ENCODE measurements around the gene GABRP. TPM values are rescaled to one million over a fixed set of nuclear protein-coding genes. Genes with fewer than 3 reads are reported as not detected.
"Not testable (repeated sequence)": the region's sequence is repeated elsewhere in the genome, so short reads cannot be mapped to it uniquely, and the experiment has no call there.

GABRP gene
- total RNA-seq, 1 experiment from 2014 or later, result not detected

- no peaks in the 10 kb centered on the region for H3K4me1 ChIP-seq (ENCODE audit: control insufficient read depth, insufficient read depth, low read length)
- ATAC-seq, result no peak
- H3K27ac ChIP-seq (ENCODE audit: low read length), result no peak overlapping the region
- BruUV-seq (replicated peaks), result no TSS peak
- ChIA-PET POLR2A (no interaction called here), CTCF (no interaction called here)
- DNase-seq (ENCODE audit: low read depth, low spot score), result no peak
- H3K4me3 ChIP-seq (ENCODE audit: low read depth in 2 of 2, low read length in 2 of 2), result no peak overlapping the region
- TF ChIP-seq TCF7L2 (IDR thresholded peaks at IDR 0.05; ENCODE audit: low read depth, low read length), result no peak
- TF ChIP-seq SIN3A (IDR thresholded peaks at IDR 0.05; ENCODE audit: borderline replicate concordance, insufficient read depth, low read depth, low read length), result no peak
- no peaks in the 10 kb centered on the region for H3K9me3 ChIP-seq (ENCODE audit: control insufficient read depth, insufficient read depth, low read depth, low read length)
- intact Hi-C loops (cut with micrococcal nuclease; ENCODE audit: unreplicated experiment) (no loop called here), in situ Hi-C loops (cut with HindIII; ENCODE audit: low pct_unique_long_range_greater_than_20kb, low sequenced_read_pairs) (no loop called here)
- 0 out of 2 replicates have a peak, but pooled peaks cover 2% of the 10 kb centered on the region for H3K27me3 ChIP-seq (ENCODE audit: control insufficient read depth, insufficient read depth, low read length)
- no peaks in the 10 kb centered on the region for H3K36me3 ChIP-seq (ENCODE audit: control insufficient read depth, insufficient read depth, low read length)
These were observed 42.6 kb downstream of the GABRP start for GRCh38 chr5:170826117-170826516.

DNA sequence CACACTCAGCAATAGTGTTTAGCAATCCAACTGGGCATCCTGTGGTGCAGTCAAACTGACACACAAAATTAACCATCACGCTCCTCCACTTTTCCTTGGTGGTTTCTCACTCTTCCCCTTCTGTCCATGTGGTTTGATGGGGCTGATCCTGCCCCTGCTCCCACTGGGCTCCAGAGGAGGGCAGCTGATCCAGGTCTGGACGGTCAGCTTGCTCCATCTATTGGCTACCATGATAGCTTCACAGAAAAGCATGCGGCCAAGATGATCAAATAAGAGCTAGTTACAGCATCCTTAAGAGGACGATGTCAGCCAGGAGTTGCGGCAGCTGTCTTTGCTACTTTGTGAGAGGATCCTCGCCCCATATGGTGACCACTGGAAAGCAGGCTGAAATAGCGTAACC lies 48.7 kb downstream of the GABRP start:
- no peak overlapping the region for H3K27ac ChIP-seq (ENCODE audit: low read length)
- intact Hi-C loops (cut with micrococcal nuclease; ENCODE audit: unreplicated experiment) (no loop called here), in situ Hi-C loops (cut with HindIII; ENCODE audit: low pct_unique_long_range_greater_than_20kb, low sequenced_read_pairs) (no loop called here)
- POLR2A ChIA-PET, result no interaction called here
- H3K4me3 ChIP-seq (ENCODE audit: low read depth in 2 of 2, low read length in 2 of 2), result no peak overlapping the region
- BruUV-seq (replicated peaks), result no TSS peak
- H3K36me3 ChIP-seq (ENCODE audit: control insufficient read depth, insufficient read depth, low read length), result no peaks in the 10 kb centered on the region
- TF ChIP-seq REST (IDR thresholded peaks at IDR 0.05; ENCODE audit: insufficient read depth in 1 of 2, low read depth in 2 of 2, low read length in 1 of 2), result no peak
- TF ChIP-seq TCF7L2 (IDR thresholded peaks at IDR 0.05; ENCODE audit: low read depth, low read length), result no peak
- TF ChIP-seq SIN3A (IDR thresholded peaks at IDR 0.05; ENCODE audit: borderline replicate concordance, insufficient read depth, low read depth, low read length), result no peak
- no peak for TF ChIP-seq POLR2AphosphoS5 (IDR thresholded peaks at IDR 0.05; ENCODE audit: low read depth, low read length)
- TF ChIP-seq, protein P1, sequence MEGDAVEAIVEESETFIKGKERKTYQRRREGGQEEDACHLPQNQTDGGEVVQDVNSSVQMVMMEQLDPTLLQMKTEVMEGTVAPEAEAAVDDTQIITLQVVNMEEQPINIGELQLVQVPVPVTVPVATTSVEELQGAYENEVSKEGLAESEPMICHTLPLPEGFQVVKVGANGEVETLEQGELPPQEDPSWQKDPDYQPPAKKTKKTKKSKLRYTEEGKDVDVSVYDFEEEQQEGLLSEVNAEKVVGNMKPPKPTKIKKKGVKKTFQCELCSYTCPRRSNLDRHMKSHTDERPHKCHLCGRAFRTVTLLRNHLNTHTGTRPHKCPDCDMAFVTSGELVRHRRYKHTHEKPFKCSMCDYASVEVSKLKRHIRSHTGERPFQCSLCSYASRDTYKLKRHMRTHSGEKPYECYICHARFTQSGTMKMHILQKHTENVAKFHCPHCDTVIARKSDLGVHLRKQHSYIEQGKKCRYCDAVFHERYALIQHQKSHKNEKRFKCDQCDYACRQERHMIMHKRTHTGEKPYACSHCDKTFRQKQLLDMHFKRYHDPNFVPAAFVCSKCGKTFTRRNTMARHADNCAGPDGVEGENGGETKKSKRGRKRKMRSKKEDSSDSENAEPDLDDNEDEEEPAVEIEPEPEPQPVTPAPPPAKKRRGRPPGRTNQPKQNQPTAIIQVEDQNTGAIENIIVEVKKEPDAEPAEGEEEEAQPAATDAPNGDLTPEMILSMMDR (IDR thresholded peaks at IDR 0.05), result no peak
- H3K9me3 ChIP-seq (ENCODE audit: control insufficient read depth, insufficient read depth, low read depth, low read length), result no peaks in the 10 kb centered on the region
- H3K27me3 ChIP-seq (ENCODE audit: control insufficient read depth, insufficient read depth, low read length), result no peaks in the 10 kb centered on the region
- DNase-seq (ENCODE audit: low read depth, low spot score) (no peak), ATAC-seq (no peak)
- CTCF ChIA-PET, result no interaction called here
- H3K4me1 ChIP-seq (ENCODE audit: control insufficient read depth, insufficient read depth, low read length), result no peaks in the 10 kb centered on the region

GRCh38 chr5:170833981-170834380 lies 50.5 kb downstream of the GABRP start:
- in situ Hi-C loops (cut with HindIII; ENCODE audit: low pct_unique_long_range_greater_than_20kb, low sequenced_read_pairs); H3K9me3 ChIP-seq (ENCODE audit: control insufficient read depth, insufficient read depth, low read depth, low read length); BruUV-seq (replicated peaks); H3K27me3 ChIP-seq (ENCODE audit: control insufficient read depth, insufficient read depth, low read length); H3K4me1 ChIP-seq (ENCODE audit: control insufficient read depth, insufficient read depth, low read length); ATAC-seq; POLR2A ChIA-PET; CTCF ChIA-PET; H3K4me3 ChIP-seq (ENCODE audit: low read depth in 2 of 2, low read length in 2 of 2); H3K27ac ChIP-seq (ENCODE audit: low read length); H3K36me3 ChIP-seq (ENCODE audit: control insufficient read depth, insufficient read depth, low read length); intact Hi-C loops (cut with micrococcal nuclease; ENCODE audit: unreplicated experiment); DNase-seq (ENCODE audit: low read depth, low spot score): not testable (repeated sequence)

Measured in Panc1 (cell line).